HTERT RPE-1 (cell line): ENCODE measurements around the gene CRYL1.

ENCODE experiments used
- in situ Hi-C: fragments of 300-500 bp; cut with MboI; formaldehyde crosslinking; loops from 4 replicates; pipeline ENCODE4 v1.14.3; 2020; ENCODE audit warnings: low sequenced_read_pairs

CRYL1 gene

GRCh38 chr13:20387006-20387405 lies 138.7 kb downstream of the CRYL1 start:
- in situ Hi-C loops: no loop called here

GRCh38 chr13:20383058-20383457 lies 142.6 kb downstream of the CRYL1 start:
- in situ Hi-C loops: no loop called here

GRCh38 chr13:20381401-20381800 lies 144.3 kb downstream of the CRYL1 start:
- in situ Hi-C loops: no loop called here

GRCh38 chr13:20378721-20379120 lies 146.9 kb downstream of the CRYL1 start:
- in situ Hi-C loops: no loop called here

GRCh38 chr13:20377720-20378119 lies 147.9 kb downstream of the CRYL1 start:
- in situ Hi-C loops: no loop called here

- in situ Hi-C loops: no loop called here
These were observed 149.8 kb downstream of the CRYL1 start for GRCh38 chr13:20375871-20376270.

- in situ Hi-C loops: no loop called here
These were observed 151.8 kb downstream of the CRYL1 start for GRCh38 chr13:20373861-20374260.

GRCh38 chr13:20371825-20372224 lies 153.8 kb downstream of the CRYL1 start:
- in situ Hi-C loops: no loop called here

GRCh38 chr13:20370815-20371421 lies 154.7 kb downstream of the CRYL1 start:
- in situ Hi-C loops: no loop called here

GRCh38 chr13:20369886-20370361 lies 155.7 kb downstream of the CRYL1 start:
- in situ Hi-C loops: no loop called here

- in situ Hi-C loops: no loop called here
These were observed 159.6 kb downstream of the CRYL1 start for GRCh38 chr13:20366056-20366455.

GRCh38 chr13:20363603-20364002 lies 162.1 kb downstream of the CRYL1 start:
- in situ Hi-C loops: no loop called here

- in situ Hi-C loops: no loop called here
These were observed 162.5 kb downstream of the CRYL1 start for GRCh38 chr13:20363172-20363571.

GRCh38 chr13:20362484-20363041 lies 163.1 kb downstream of the CRYL1 start:
- in situ Hi-C loops: no loop called here

GRCh38 chr13:20360835-20361412 lies 164.7 kb downstream of the CRYL1 start:
- in situ Hi-C loops: no loop called here

GRCh38 chr13:20360041-20360491 lies 165.6 kb downstream of the CRYL1 start:
- in situ Hi-C loops: no loop called here

GRCh38 chr13:20359335-20359734 lies 166.3 kb downstream of the CRYL1 start:
- in situ Hi-C loops: no loop called here

GRCh38 chr13:20358022-20358421 lies 167.6 kb downstream of the CRYL1 start:
- in situ Hi-C loops: no loop called here

GRCh38 chr13:20356444-20356843 lies 169.2 kb downstream of the CRYL1 start:
- in situ Hi-C loops: no loop called here

GRCh38 chr13:20354722-20355121 lies 170.9 kb downstream of the CRYL1 start:
- in situ Hi-C loops: no loop called here

- in situ Hi-C loops: no loop called here
These were observed 171.7 kb downstream of the CRYL1 start for GRCh38 chr13:20353973-20354372.
